HepG2 (cell line): Measurements from ENCODE around the gene SLC4A9. TPM values are rescaled to one million over a fixed set of nuclear protein-coding genes. Genes with fewer than 3 reads are reported as not detected.
A peak's percentile ranks its signal among the peaks of the same experiment; 100 is the strongest.

ENCODE experiments used
- CREM ChIP-seq, 2 experiments: sonication (generic) in 1 of 2; formaldehyde crosslinking in 1 of 2; IDR thresholded peaks; 2 replicates each; pipeline versions ENCODE4 v1.4.0 to v1.6.1; 2016 to 2020; ENCODE audit warnings: antibody characterized with exemption in 1 of 2, mild to moderate bottlenecking in 1 of 2, missing genetic modification reagents in 1 of 2
- GLI4 ChIP-seq: sonication (generic); formaldehyde crosslinking; IDR thresholded peaks from 2 replicates; pipeline ENCODE4 v1.5.1; 2020; ENCODE audit warnings: missing genetic modification reagents, mild to moderate bottlenecking, moderate library complexity, borderline replicate concordance
- MEIS2 ChIP-seq: sonication (generic); formaldehyde crosslinking; IDR thresholded peaks from 2 replicates; pipeline ENCODE4 v1.9.0; 2021; ENCODE audit warnings: mild to moderate bottlenecking, missing genetic modification reagents
- NCOR1 ChIP-seq: fragments of 200-600 bp; sonication (generic); IDR thresholded peaks from 2 replicates; pipeline ENCODE4 v1.7.0; 2017; ENCODE audit warnings: antibody characterized with exemption, low read length, borderline replicate concordance
- PCBP1 ChIP-seq: fragments of 200-400 bp; formaldehyde crosslinking; IDR thresholded peaks from 2 replicates; pipeline ENCODE4 v1.6.1; 2017; ENCODE audit warnings: mild to moderate bottlenecking, low read depth, low read length, borderline replicate concordance
- PHF21A ChIP-seq: sonication (generic); formaldehyde crosslinking; IDR thresholded peaks from 2 replicates; pipeline ENCODE4 v1.5.0; 2020; ENCODE audit warnings: mild to moderate bottlenecking, missing genetic modification reagents
- RFX5 ChIP-seq: IDR thresholded peaks from 2 replicates; pipeline ENCODE4 v1.6.1; 2011; ENCODE audit warnings: low read depth, low read length, improper control_type of control experiment
- SKI ChIP-seq: fragments of 450-650 bp; IDR thresholded peaks from one replicate; pipeline ENCODE4 v1.6.1; 2018; ENCODE audit warnings: mild to moderate bottlenecking; ENCODE audit not compliant: partially characterized antibody
- SMAD3 ChIP-seq: sonication (generic); formaldehyde crosslinking; IDR thresholded peaks from 2 replicates; pipeline ENCODE4 v1.4.0; 2020; ENCODE audit warnings: missing genetic modification reagents
- TP53 ChIP-seq: sonication (generic); formaldehyde crosslinking; conservative IDR thresholded peaks from 2 replicates; pipeline ENCODE4 v1.4.0; 2020; ENCODE audit warnings: missing genetic modification reagents
- ZMYM3 ChIP-seq: sonication (generic); formaldehyde crosslinking; IDR thresholded peaks from 2 replicates; pipeline ENCODE4 v1.5.1; 2020; ENCODE audit warnings: mild to moderate bottlenecking, missing genetic modification reagents
- ZNF543 ChIP-seq: sonication (generic); formaldehyde crosslinking; IDR thresholded peaks from 2 replicates; pipeline ENCODE4 v1.4.0; 2020; ENCODE audit warnings: mild to moderate bottlenecking, missing genetic modification reagents
- ZNF569 ChIP-seq: sonication (generic); formaldehyde crosslinking; IDR thresholded peaks from 2 replicates; pipeline ENCODE4 v1.5.0; 2020; ENCODE audit warnings: mild to moderate bottlenecking, missing genetic modification reagents, moderate library complexity, borderline replicate concordance
- ZNF644 ChIP-seq: IDR thresholded peaks from 2 replicates; pipeline ENCODE4 v1.6.1; 2016; ENCODE audit warnings: low read depth
- ZNF747 ChIP-seq: sonication (generic); formaldehyde crosslinking; IDR thresholded peaks from 2 replicates; pipeline ENCODE4 v1.8.1; 2023; ENCODE audit warnings: missing genetic modification reagents, mild to moderate bottlenecking, borderline replicate concordance
- polyA plus RNA-seq, 8 experiments: library from polyadenylated mRNA; depleted of rRNA in 3 of 8; stranded (reverse) in 7 of 8; unstranded in 1 of 8; fragments of >200 nt; fragmentation: Illumina TruSeq in 4 of 8; extraction: Trizol in 4 of 8; gene quantifications; 2 replicates each; pipeline versions ENCODE4 v1.2.1 to v1.2.3, GENCODE V29; 2011 to 2016; ENCODE audit warnings: low read depth in 4 of 8, missing spikeins in 1 of 8, mixed read lengths in 1 of 8; ENCODE audit not compliant: insufficient read depth in 1 of 8
- total RNA-seq, 5 experiments: library from RNA; depleted of rRNA; stranded (reverse); fragments of >200 nt; fragmentation: Illumina TruSeq; extraction: Trizol; gene quantifications; 2 replicates each; pipeline ENCODE4 v1.2.3, GENCODE V29; 2016; ENCODE audit warnings: low read depth in 1 of 5
- TF ChIP-seq, protein P1 (sequence below): IDR thresholded peaks from 2 replicates; pipeline ENCODE4 v1.6.1; 2012; ENCODE audit warnings: low read length, improper control_type of control experiment
- TF ChIP-seq, protein P2 (sequence below): sonication (generic); formaldehyde crosslinking; IDR thresholded peaks from 2 replicates; pipeline ENCODE4 v1.9.0; 2021; ENCODE audit warnings: missing genetic modification reagents, mild to moderate bottlenecking, borderline replicate concordance
- TF ChIP-seq, protein P3 (sequence below): IDR thresholded peaks from 2 replicates; pipeline ENCODE4 v1.6.1; 2016; ENCODE audit warnings: missing compliant biosample characterization, missing genetic modification reagents, borderline replicate concordance
- TF ChIP-seq, protein P4 (sequence below): IDR thresholded peaks from 2 replicates; pipeline ENCODE4 v1.6.1; 2016; ENCODE audit warnings: mild to moderate bottlenecking
- TF ChIP-seq, protein P5 (sequence below): sonication (generic); formaldehyde crosslinking; IDR thresholded peaks from 2 replicates; pipeline ENCODE4 v1.4.0; 2020; ENCODE audit warnings: low read depth, mild to moderate bottlenecking, missing genetic modification reagents

SLC4A9 gene
- total and polyA plus RNA-seq, 2 of the 13 experiments (the other 11 are each of a cell fraction or from before 2014, with no cell fraction given), result not detected

DNA sequence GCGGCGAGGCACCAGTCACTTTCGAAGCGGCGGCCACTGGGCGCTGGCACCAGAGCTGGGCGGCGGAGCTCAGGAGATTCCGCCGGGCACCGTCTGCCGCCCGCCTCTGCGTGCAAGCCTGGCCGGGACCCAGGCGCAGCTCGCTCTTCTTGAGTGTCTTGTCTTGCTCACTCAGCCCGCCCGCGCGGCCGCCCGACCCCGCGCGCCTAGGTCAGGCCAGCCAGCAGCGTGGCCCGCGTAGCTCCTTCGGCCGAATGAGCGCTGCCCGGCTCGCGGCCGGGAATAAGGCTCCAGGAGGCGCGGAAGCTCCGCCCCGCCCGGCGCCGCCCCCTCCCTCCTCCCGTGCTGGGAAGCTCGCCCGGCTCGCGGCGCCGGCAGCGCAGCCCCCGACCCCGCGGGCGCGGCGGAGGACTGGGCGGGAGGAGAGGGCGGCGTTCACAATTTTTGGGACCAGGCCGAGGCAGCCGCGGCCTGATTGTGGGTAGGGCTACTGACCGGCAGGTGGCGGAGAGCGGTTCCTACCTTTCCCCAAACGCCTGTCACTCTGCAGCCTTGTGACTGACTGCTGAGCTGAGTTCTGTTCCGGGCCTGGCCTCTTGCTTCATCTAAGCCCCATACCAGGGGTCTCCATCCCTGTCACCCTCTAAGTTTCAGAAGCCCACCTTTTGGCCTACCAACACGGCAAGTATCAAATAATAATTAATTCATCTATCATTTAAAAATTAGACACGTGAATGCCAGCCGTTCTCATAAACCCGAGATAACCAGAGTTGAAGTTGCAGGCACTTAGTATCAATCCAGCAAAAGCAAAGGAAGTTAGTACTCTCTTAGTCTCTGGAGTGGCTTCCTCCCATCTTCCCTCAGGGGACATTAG, 13.4 kb upstream of the SLC4A9 start, which contains the start of gene HBEGF (continued):
- TF ChIP-seq, protein P1, sequence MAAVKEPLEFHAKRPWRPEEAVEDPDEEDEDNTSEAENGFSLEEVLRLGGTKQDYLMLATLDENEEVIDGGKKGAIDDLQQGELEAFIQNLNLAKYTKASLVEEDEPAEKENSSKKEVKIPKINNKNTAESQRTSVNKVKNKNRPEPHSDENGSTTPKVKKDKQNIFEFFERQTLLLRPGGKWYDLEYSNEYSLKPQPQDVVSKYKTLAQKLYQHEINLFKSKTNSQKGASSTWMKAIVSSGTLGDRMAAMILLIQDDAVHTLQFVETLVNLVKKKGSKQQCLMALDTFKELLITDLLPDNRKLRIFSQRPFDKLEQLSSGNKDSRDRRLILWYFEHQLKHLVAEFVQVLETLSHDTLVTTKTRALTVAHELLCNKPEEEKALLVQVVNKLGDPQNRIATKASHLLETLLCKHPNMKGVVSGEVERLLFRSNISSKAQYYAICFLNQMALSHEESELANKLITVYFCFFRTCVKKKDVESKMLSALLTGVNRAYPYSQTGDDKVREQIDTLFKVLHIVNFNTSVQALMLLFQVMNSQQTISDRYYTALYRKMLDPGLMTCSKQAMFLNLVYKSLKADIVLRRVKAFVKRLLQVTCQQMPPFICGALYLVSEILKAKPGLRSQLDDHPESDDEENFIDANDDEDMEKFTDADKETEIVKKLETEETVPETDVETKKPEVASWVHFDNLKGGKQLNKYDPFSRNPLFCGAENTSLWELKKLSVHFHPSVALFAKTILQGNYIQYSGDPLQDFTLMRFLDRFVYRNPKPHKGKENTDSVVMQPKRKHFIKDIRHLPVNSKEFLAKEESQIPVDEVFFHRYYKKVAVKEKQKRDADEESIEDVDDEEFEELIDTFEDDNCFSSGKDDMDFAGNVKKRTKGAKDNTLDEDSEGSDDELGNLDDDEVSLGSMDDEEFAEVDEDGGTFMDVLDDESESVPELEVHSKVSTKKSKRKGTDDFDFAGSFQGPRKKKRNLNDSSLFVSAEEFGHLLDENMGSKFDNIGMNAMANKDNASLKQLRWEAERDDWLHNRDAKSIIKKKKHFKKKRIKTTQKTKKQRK, result no peak
- no peak for TF ChIP-seq RFX5
- TF ChIP-seq ZMYM3 (CRISPR knock-in tag), result no peak
- no peak for TF ChIP-seq NCOR1
- TF ChIP-seq, protein P2, sequence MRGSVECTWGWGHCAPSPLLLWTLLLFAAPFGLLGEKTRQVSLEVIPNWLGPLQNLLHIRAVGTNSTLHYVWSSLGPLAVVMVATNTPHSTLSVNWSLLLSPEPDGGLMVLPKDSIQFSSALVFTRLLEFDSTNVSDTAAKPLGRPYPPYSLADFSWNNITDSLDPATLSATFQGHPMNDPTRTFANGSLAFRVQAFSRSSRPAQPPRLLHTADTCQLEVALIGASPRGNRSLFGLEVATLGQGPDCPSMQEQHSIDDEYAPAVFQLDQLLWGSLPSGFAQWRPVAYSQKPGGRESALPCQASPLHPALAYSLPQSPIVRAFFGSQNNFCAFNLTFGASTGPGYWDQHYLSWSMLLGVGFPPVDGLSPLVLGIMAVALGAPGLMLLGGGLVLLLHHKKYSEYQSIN, result no peak
- TF ChIP-seq, protein P3, sequence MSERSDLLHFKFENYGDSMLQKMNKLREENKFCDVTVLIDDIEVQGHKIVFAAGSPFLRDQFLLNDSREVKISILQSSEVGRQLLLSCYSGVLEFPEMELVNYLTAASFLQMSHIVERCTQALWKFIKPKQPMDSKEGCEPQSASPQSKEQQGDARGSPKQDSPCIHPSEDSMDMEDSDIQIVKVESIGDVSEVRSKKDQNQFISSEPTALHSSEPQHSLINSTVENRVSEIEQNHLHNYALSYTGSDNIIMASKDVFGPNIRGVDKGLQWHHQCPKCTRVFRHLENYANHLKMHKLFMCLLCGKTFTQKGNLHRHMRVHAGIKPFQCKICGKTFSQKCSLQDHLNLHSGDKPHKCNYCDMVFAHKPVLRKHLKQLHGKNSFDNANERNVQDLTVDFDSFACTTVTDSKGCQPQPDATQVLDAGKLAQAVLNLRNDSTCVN, result no peak
- TF ChIP-seq ZNF644 (CRISPR knock-in tag), result no peak
- TF ChIP-seq ZNF747 (CRISPR knock-in tag), result no peak
- TF ChIP-seq ZNF569 (CRISPR knock-in tag), result no peak
- no peak for TF ChIP-seq PCBP1
- TF ChIP-seq, protein P4, sequence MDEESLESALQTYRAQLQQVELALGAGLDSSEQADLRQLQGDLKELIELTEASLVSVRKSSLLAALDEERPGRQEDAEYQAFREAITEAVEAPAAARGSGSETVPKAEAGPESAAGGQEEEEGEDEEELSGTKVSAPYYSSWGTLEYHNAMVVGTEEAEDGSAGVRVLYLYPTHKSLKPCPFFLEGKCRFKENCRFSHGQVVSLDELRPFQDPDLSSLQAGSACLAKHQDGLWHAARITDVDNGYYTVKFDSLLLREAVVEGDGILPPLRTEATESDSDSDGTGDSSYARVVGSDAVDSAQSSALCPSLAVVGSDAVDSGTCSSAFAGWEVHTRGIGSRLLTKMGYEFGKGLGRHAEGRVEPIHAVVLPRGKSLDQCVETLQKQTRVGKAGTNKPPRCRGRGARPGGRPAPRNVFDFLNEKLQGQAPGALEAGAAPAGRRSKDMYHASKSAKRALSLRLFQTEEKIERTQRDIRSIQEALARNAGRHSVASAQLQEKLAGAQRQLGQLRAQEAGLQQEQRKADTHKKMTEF (CRISPR knock-in tag), result no peak
- no peak for TF ChIP-seq GLI4 (CRISPR knock-in tag)
- TF ChIP-seq TP53, result no peak
- TF ChIP-seq, protein P5, sequence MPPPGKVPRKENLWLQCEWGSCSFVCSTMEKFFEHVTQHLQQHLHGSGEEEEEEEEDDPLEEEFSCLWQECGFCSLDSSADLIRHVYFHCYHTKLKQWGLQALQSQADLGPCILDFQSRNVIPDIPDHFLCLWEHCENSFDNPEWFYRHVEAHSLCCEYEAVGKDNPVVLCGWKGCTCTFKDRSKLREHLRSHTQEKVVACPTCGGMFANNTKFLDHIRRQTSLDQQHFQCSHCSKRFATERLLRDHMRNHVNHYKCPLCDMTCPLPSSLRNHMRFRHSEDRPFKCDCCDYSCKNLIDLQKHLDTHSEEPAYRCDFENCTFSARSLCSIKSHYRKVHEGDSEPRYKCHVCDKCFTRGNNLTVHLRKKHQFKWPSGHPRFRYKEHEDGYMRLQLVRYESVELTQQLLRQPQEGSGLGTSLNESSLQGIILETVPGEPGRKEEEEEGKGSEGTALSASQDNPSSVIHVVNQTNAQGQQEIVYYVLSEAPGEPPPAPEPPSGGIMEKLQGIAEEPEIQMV (CRISPR knock-in tag), result no peak
- no peak for TF ChIP-seq CREM (IDR thresholded peaks at IDR 0.05)
- no peak for TF ChIP-seq CREM (CRISPR knock-in tag; IDR thresholded peaks at IDR 0.05)
- peak; percentile 47; the same call in 1 of the 2 replicates for TF ChIP-seq ZNF543 (CRISPR knock-in tag)
- TF ChIP-seq PHF21A (CRISPR knock-in tag), result no peak
- TF ChIP-seq MEIS2 (CRISPR knock-in tag), result no peak; the same call in 1 of the 2 replicates
- no peak for TF ChIP-seq SMAD3
- TF ChIP-seq SKI, result no peak
